GM21528 (cell line): Measurements from ENCODE around the gene CCDC92B.
"Not testable (repeated sequence)": the region's sequence is repeated elsewhere in the genome, so short reads cannot be mapped to it uniquely, and the experiment has no call there.

Experiments
- ATAC-seq: cut with Tn5 transposase; IDR thresholded peaks from one replicate; pipeline ENCODE4 v1.9.1; 2021; ENCODE audit warnings: mild to moderate bottlenecking, moderate library complexity; ENCODE audit not compliant: unreplicated experiment, low FRiP score

CCDC92B gene

GRCh38 chr17:2749058-2749783 lies at the start of gene CCDC92B:
TSS of gene CCDC92B (minus strand) at chr17:2749652. CDS start at chr17:2735145, 14,507 bp downstream.
- ATAC-seq, result no peak

- no peak for ATAC-seq
Measured at GRCh38 chr17:2798678-2799077, 49.2 kb upstream of the CCDC92B start.

GRCh38 chr17:2798188-2798587 lies 48.7 kb upstream of the CCDC92B start:
- no peak for ATAC-seq

GRCh38 chr17:2797637-2798036 lies 48.2 kb upstream of the CCDC92B start:
- no peak for ATAC-seq

- no peak for ATAC-seq
Measured at GRCh38 chr17:2797226-2797625, 47.8 kb upstream of the CCDC92B start.

DNA sequence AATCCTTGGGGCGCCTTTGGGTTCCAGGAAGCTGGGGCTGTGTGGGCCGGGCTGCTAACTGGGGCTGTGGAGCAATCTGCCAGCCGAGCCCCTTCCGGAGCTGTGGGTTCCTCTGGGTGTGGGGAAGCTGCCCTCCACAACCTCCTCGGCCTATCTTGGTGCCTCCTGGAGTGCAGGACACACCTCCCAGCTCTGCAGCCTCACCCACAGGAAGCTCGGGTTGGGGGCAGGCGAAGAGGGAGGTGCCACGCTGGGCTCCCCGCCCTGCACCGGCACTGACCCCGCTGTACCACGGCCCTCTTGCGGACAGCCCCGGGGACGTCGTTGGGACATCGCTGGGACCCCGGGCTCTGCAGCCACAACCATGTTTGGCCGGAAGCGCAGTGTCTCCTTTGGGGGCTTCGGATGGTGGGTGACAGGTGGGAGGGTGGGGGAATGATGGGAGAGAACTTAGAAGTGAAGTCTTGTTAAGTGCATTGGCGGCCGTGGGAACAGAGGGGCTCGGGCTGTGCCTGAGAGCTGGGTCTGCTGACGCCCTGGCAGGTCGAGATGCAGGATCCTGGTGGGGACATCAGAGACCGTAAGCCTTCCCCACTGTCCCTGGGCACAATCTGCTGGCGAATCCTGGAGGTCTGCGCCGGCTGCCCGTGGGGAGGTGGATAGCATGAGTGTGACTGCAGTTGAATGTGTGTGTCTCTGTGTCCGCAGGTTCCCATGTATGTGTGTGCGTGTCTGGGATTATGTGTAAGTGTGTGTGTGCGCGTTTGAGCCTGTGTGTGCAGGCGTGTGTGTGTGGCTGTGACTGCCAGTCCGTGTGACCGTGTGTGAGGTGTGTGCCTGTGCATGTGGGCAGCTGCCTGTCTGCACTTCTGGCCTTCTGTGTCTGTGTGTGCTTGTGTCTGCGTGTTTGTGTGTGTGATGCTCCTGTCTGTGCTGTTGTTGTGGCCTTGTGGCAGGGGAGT lies 47.0 kb upstream of the CCDC92B start, which contains the start of gene RAP1GAP2:
TSS of gene RAP1GAP2 (plus strand) at position 275 of the 962 bp plus-strand sequence. CDS start at position 365, 90 bp downstream.
- no peak for ATAC-seq

- ATAC-seq, result no peak
Measured at GRCh38 chr17:2795441-2796163, 46.1 kb upstream of the CCDC92B start.

- no peak for ATAC-seq
Measured at GRCh38 chr17:2794111-2794803, 44.8 kb upstream of the CCDC92B start.

GRCh38 chr17:2792366-2793169 lies 43.1 kb upstream of the CCDC92B start:
- ATAC-seq, result no peak

GRCh38 chr17:2789700-2790099 lies 40.2 kb upstream of the CCDC92B start:
- ATAC-seq, result no peak

DNA sequence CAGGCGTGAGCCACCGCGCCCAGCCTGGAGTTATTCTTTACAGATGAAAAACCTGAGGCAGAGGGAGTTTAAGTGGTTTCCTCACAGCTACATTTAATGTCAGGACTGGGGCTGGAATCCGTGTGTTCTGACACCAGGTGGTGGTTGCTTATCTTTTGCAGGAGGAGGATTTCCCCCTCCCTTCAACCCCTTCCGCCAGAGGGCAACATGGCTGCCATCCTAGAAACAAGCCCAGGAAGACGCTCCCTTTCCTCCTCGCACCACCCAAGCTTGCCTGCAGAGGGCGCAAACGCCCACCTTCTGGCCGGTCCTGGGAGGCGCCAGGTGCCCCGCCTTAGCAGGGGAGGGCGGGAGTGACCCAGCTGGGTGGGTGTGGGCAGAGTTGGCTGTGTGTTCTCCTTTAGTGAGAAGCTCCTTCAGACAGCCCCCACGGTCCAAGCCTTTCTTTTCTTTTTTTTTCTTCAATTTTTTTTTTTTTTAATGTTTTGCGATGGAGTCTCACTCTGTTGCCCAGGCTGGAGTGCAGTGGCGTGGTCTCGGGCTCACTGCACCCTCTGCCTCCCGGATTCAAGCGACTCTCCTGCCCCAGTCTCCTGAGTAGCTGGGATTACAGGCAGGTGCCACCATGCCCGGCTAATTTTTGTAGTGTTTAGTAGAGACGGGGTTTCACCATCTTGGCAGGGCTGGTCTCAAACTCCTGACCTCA lies 36.9 kb upstream of the CCDC92B start:
- peak; percentile 60 for ATAC-seq

- ATAC-seq, result not testable (repeated sequence)
Measured at GRCh38 chr17:2785376-2785775, 35.9 kb upstream of the CCDC92B start.

GRCh38 chr17:2784864-2785263 lies 35.4 kb upstream of the CCDC92B start:
- ATAC-seq, result no peak

DNA sequence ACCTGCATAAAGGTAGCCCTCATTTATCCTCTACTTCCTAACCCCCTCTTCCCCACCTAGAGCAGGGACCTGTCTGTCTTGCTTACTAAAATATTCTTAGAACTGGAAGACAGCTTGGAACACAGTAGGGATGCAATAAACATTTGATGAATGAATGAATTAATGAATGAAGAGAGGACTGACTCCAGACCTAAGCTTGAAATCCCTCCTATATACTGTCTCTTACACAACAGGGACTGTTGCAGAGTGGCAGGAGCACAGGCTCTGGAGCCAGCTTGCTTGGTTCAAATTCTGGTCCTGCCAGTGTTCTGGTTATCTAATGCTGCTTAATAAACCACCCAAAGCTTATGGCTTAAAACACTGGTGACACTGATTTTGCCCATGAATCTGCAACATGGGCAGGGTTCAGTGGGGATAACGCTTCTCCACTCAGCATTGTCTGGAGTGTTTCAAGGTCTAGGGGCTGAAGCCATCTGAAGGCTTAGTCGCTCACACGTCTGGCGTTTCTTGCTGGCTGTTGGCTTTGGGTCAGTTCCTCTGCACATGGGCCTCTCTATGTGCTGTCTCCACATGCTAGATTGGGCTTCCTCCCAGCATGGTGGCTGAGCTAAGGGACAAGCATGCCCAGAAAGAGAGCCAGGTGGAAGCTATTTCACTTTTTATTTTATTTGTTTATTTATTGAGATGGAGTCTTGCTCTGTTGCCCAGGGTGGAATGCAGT lies 34.0 kb upstream of the CCDC92B start:
- ATAC-seq, result no peak

DNA sequence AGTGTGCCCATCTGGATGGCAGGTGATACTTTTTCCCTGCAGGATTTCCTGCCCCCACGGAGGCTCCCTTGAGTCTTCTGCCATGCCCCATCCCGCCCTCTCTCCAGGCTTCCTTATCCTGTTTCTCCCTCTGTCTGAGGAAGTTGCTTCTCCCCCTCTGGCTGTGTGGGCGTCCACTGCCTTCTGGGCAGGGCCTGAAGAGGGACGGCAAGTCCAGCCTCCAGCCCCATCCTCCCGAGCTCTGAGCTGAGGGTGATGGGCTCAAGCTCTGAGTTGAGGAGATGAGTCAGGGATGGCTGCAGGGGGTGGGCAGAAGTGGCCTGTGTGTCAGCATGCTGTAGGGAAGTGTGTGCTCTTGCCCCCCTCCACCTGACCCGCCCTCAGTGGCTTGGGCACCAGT lies 32.6 kb upstream of the CCDC92B start:
- ATAC-seq, result no peak

GRCh38 chr17:2781598-2781997 lies 32.1 kb upstream of the CCDC92B start:
- not testable (repeated sequence) for ATAC-seq

- no peak for ATAC-seq
Measured at GRCh38 chr17:2780931-2781454, 31.5 kb upstream of the CCDC92B start.

- ATAC-seq, result no peak
Measured at GRCh38 chr17:2780256-2780655, 30.8 kb upstream of the CCDC92B start.
